Measurements from ENCODE around the gene COX17.

COX17 gene

DNA sequence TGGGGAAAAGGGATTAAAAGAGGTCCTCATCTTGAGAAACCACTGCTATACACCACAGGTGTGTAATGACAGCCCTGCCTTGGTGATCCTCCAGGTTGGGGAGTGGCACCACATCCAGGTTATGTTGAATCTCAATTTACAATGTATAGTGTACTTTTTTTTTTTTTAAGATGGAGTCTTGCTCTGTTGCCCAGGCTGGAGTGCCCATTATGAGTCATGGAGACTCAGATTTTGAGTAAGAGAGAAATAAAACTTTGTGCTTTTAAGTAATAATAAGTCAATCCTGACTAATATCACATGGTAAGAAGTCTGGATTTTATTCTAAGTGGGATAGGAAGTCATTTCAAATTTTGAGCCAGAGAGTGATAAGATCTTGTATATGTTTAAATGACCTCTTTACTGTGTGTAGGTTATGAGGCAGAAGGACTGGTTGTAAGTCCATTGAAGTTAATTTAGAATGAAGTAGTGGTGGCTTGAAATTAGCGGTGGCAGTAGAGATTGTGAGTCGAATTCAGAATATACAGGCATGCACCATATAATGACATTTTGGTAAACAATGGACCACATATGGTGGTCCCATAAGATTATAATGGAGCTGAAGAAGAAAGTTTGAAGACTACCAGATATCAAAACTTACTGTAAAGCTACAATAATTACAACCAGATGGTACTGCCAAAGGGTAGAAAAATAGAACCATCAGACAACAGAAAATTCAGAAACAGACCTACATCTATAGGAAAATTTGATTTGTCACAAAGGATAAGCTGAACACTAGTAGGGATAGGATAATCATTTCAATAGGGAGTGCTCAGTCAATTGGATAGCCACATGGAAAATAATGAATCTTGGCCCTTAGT, 37.5 kb downstream of the COX17 start:
- H3K9me3 Mint-ChIP-seq: no peaks in the 10 kb centered on the region
- TF ChIP-seq, protein P1, sequence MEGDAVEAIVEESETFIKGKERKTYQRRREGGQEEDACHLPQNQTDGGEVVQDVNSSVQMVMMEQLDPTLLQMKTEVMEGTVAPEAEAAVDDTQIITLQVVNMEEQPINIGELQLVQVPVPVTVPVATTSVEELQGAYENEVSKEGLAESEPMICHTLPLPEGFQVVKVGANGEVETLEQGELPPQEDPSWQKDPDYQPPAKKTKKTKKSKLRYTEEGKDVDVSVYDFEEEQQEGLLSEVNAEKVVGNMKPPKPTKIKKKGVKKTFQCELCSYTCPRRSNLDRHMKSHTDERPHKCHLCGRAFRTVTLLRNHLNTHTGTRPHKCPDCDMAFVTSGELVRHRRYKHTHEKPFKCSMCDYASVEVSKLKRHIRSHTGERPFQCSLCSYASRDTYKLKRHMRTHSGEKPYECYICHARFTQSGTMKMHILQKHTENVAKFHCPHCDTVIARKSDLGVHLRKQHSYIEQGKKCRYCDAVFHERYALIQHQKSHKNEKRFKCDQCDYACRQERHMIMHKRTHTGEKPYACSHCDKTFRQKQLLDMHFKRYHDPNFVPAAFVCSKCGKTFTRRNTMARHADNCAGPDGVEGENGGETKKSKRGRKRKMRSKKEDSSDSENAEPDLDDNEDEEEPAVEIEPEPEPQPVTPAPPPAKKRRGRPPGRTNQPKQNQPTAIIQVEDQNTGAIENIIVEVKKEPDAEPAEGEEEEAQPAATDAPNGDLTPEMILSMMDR (IDR thresholded peaks at IDR 0.05; ENCODE audit: unreplicated experiment in 3 of 3): no peak
- H3K36me3 Mint-ChIP-seq (ENCODE audit: low read depth): peaks cover 5% of the 10 kb centered on the region
- H3K27me3 Mint-ChIP-seq (ENCODE audit: low read depth): no peaks in the 10 kb centered on the region
- H3K27ac Mint-ChIP-seq: no peak overlapping the region
- H3K4me3 Mint-ChIP-seq: no peak overlapping the region
- peaks cover 38% of the 10 kb centered on the region for H3K4me1 Mint-ChIP-seq

GRCh38 chr3:119637679-119638477, 39.3 kb downstream of the COX17 start:
- TF ChIP-seq, protein P1 (IDR thresholded peaks at IDR 0.05; ENCODE audit: unreplicated experiment in 3 of 3): no peak
- no peak overlapping the region for H3K4me3 Mint-ChIP-seq
- peaks cover 25% of the 10 kb centered on the region for H3K4me1 Mint-ChIP-seq
- H3K27me3 Mint-ChIP-seq (ENCODE audit: low read depth): no peaks in the 10 kb centered on the region
- H3K36me3 Mint-ChIP-seq (ENCODE audit: low read depth): peaks cover 5% of the 10 kb centered on the region
- H3K9me3 Mint-ChIP-seq: no peaks in the 10 kb centered on the region
- peak overlapping the region; percentile 26 to 72 (median 55) for H3K27ac Mint-ChIP-seq

- Mint-ChIP-seq H3K4me1 (peaks cover 18% of the 10 kb centered on the region), H3K27ac (peak overlapping the region; percentile 37 to 55 (median 55)), H3K9me3 (no peaks in the 10 kb centered on the region), H3K36me3 (ENCODE audit: low read depth) (peaks cover 5% of the 10 kb centered on the region), H3K27me3 (ENCODE audit: low read depth) (no peaks in the 10 kb centered on the region), H3K4me3 (no peak overlapping the region)
- TF ChIP-seq, protein P1 (IDR thresholded peaks at IDR 0.05; ENCODE audit: unreplicated experiment in 3 of 3): no peak
Observed at GRCh38 chr3:119636891-119637611, 40.2 kb downstream of the COX17 start.

- Mint-ChIP-seq H3K9me3 (no peaks in the 10 kb centered on the region), H3K4me1 (peaks cover 18% of the 10 kb centered on the region), H3K36me3 (ENCODE audit: low read depth) (peaks cover 2% of the 10 kb centered on the region), H3K27me3 (ENCODE audit: low read depth) (no peaks in the 10 kb centered on the region), H3K4me3 (no peak overlapping the region), H3K27ac (peak overlapping the region in 1 of 3 experiments; percentile 55)
- TF ChIP-seq, protein P1 (IDR thresholded peaks at IDR 0.05; ENCODE audit: unreplicated experiment in 3 of 3): no peak
Observed at GRCh38 chr3:119636249-119636648, 41.0 kb downstream of the COX17 start.

- TF ChIP-seq, protein P1 (IDR thresholded peaks at IDR 0.05; ENCODE audit: unreplicated experiment in 3 of 3): no peak
- Mint-ChIP-seq H3K9me3 (no peaks in the 10 kb centered on the region), H3K36me3 (ENCODE audit: low read depth) (no peaks in the 10 kb centered on the region), H3K27ac (no peak overlapping the region), H3K27me3 (ENCODE audit: low read depth) (no peaks in the 10 kb centered on the region), H3K4me3 (no peak overlapping the region), H3K4me1 (peaks cover 18% of the 10 kb centered on the region)
Observed at GRCh38 chr3:119635719-119636118, 41.5 kb downstream of the COX17 start.

Measured in nephron (organoid).